Neural crest cell (in vitro differentiated cells): Measurements from ENCODE around the gene SH3RF2. TPM values are rescaled to one million over a fixed set of nuclear protein-coding genes. Genes with fewer than 3 reads are reported as not detected.

ENCODE experiments used
- DNase-seq: peaks from one replicate; pipeline ENCODE4 v3.0.0; 2021; ENCODE audit warnings: low read depth, mixed read lengths, low spot score
- H3K27ac Mint-ChIP-seq: one replicate; pipeline ENCODE4 v1.8.0; 2021; ENCODE audit warnings: mild to moderate bottlenecking, mixed read lengths; ENCODE audit not compliant: unreplicated experiment
- H3K27me3 Mint-ChIP-seq: 2 replicates; pipeline ENCODE4 v1.8.0; 2021; ENCODE audit warnings: low read depth, mild to moderate bottlenecking, mixed read lengths
- H3K36me3 Mint-ChIP-seq: 2 replicates; pipeline ENCODE4 v1.8.0; 2021; ENCODE audit warnings: low read depth, mild to moderate bottlenecking, mixed read lengths
- H3K4me1 Mint-ChIP-seq: 2 replicates; pipeline ENCODE4 v1.8.0; 2021; ENCODE audit warnings: mixed read lengths
- H3K4me3 Mint-ChIP-seq: one replicate; pipeline ENCODE4 v1.8.0; 2021; ENCODE audit warnings: mild to moderate bottlenecking, mixed read lengths
- H3K9me3 Mint-ChIP-seq: 2 replicates; pipeline ENCODE4 v1.8.0; 2021; ENCODE audit warnings: mixed read lengths
- CTCF ChIP-seq: fragments of 200-600 bp; sonication (generic); conservative IDR thresholded peaks from 2 replicates; pipeline ENCODE4 v1.5.0; 2021; ENCODE audit warnings: antibody characterized with exemption, mild to moderate bottlenecking
- total RNA-seq: library from RNA; stranded (reverse); gene quantifications from 2 replicates; pipeline ENCODE4 v1.2.1, GENCODE V29; 2021

SH3RF2 gene
- total RNA-seq, 1 donor from 2014 or later = 0.72 TPM

DNA sequence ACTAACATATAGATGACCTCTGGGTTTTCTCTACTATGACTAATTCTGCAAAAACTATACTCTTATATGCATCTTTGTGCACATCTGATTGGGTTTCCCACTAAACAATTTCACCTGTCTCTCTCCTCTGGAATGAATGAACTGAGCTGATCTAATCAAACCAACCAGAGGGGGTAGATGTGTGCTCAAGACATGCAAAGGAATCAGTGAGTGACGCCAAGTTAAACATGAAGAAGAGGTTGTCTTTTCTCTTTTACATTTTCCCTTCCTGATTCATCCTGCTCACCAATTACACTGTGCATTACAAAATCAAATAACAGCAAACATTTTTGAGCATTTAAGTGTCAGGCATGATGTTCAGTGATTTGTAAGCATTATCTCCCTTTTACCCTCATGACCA, 34.0 kb upstream of the SH3RF2 start:
- Mint-ChIP-seq H3K9me3 (peaks cover 2% of the 10 kb centered on the region), H3K4me3 (no peak overlapping the region), H3K4me1 (no peaks in the 10 kb centered on the region), H3K27ac (no peak overlapping the region), H3K36me3 (peaks cover 3% of the 10 kb centered on the region), H3K27me3 (no peaks in the 10 kb centered on the region)
- DNase-seq = no peak
- no peak for TF ChIP-seq CTCF

DNA sequence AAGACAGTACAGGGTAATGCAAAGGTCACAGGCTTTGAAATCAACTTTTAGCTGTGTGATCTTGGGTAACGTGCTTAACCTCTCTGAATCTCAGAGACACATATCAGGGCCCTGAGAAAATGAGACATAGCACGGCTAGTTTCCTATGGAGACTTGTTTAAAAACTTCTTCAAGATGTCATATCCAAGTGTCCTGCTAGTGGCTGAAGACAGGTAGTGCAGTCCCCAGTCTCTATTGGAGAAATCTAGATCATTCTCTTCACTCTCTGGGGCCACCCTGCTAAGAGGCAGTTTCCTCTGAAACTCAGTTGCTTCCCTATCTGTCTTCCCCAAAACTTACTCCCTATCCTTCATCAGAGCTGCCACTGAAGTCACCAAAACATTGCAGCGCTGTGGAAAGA, 33.3 kb upstream of the SH3RF2 start:
- Mint-ChIP-seq H3K9me3 (peaks cover 2% of the 10 kb centered on the region), H3K27me3 (no peaks in the 10 kb centered on the region), H3K27ac (no peak overlapping the region), H3K4me1 (no peaks in the 10 kb centered on the region), H3K4me3 (no peak overlapping the region), H3K36me3 (peaks cover 3% of the 10 kb centered on the region)
- no peak for DNase-seq
- peak; percentile 49 for TF ChIP-seq CTCF

- DNase-seq = no peak
- H3K4me3 Mint-ChIP-seq = no peak overlapping the region
- peaks cover 3% of the 10 kb centered on the region for H3K36me3 Mint-ChIP-seq
- no peaks in the 10 kb centered on the region for H3K4me1 Mint-ChIP-seq
- no peaks in the 10 kb centered on the region for H3K27me3 Mint-ChIP-seq
- peaks cover 2% of the 10 kb centered on the region for H3K9me3 Mint-ChIP-seq
- no peak overlapping the region for H3K27ac Mint-ChIP-seq
- no peak for TF ChIP-seq CTCF
Measured at GRCh38 chr5:145903867-145904266, 32.5 kb upstream of the SH3RF2 start.

DNA sequence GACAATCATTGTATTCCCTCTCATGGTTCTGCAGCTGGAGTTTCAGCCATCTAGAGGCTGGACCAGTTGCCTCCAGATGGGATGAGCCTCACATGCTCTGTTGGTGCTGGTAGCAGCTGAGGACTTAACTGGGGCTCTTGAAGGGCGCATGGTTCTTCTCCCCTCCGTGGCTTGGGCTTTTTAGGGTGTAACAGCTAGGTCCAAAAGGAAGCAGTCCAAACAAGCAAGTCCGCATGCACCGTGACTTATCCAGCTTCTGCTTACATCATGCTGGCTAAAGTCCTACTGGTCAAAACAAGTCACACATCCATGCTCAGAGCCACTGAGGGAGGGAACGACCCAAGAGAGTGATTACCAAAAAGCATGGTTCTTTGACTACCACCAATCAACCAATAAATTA, 31.6 kb upstream of the SH3RF2 start:
- Mint-ChIP-seq H3K9me3 (peaks cover 2% of the 10 kb centered on the region), H3K4me1 (no peaks in the 10 kb centered on the region), H3K27me3 (no peaks in the 10 kb centered on the region), H3K4me3 (no peak overlapping the region), H3K36me3 (peaks cover 3% of the 10 kb centered on the region), H3K27ac (no peak overlapping the region)
- DNase-seq = no peak
- TF ChIP-seq CTCF = no peak

DNA sequence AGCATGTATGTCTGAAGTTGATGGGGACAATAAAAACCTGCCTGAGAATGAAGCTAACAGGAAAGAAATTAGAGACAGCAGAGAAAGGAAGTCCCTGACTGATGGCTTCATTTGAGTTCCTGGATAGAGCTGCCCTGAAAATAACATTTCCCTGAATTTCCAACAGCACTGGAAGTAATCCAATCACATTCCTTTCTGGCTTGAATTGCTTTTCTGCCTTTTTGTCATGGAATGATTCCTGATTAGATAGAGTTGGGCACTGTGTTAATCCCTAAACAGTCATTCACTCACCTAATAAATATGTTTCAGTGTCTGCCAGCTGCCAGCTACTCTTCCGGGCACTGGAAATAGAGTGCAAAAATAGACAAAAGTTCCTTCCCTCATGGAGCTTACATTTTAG, 30.0 kb upstream of the SH3RF2 start:
- H3K36me3 Mint-ChIP-seq = no peaks in the 10 kb centered on the region
- H3K4me3 Mint-ChIP-seq = no peak overlapping the region
- DNase-seq = no peak
- H3K9me3 Mint-ChIP-seq = no peaks in the 10 kb centered on the region
- no peaks in the 10 kb centered on the region for H3K4me1 Mint-ChIP-seq
- no peak for TF ChIP-seq CTCF
- no peaks in the 10 kb centered on the region for H3K27me3 Mint-ChIP-seq
- no peak overlapping the region for H3K27ac Mint-ChIP-seq
